GM18502 (cell line): Measurements from ENCODE around the gene IKZF4.

Source experiments
- ATAC-seq: cut with Tn5 transposase; IDR thresholded peaks from one replicate; pipeline ENCODE4 v1.9.1; 2021; ENCODE audit warnings: mild to moderate bottlenecking; ENCODE audit not compliant: unreplicated experiment, poor library complexity

The IKZF4 gene

DNA sequence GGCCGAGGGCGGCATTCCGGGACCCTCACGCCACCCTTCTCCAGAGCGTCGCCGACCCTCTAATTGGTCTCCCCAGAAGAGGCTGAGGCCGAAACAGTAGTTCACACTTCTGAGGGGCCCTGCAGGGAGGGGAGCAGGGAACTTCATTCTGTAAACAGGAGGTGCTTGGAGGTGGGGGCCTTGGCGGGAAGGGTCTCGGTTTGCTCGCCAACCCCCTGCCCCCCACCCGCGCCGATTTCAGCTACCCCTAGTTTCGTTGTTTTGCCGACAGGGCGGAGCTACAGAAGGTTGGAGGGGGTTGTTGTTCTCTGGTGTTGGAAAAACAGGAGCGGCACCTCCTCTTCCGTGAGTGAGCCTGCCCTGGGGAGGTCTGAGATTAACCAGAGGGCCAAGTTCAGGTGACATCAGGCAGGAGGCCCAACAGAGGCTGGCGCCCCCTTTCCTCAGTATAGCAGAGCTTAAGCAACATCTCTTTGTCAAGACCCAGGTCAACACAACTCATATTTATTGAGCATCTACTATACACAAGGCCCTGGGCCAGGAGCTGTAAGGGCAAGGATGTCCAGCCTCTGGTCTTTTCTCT lies 59.8 kb downstream of the IKZF4 start:
- no peak for ATAC-seq

DNA sequence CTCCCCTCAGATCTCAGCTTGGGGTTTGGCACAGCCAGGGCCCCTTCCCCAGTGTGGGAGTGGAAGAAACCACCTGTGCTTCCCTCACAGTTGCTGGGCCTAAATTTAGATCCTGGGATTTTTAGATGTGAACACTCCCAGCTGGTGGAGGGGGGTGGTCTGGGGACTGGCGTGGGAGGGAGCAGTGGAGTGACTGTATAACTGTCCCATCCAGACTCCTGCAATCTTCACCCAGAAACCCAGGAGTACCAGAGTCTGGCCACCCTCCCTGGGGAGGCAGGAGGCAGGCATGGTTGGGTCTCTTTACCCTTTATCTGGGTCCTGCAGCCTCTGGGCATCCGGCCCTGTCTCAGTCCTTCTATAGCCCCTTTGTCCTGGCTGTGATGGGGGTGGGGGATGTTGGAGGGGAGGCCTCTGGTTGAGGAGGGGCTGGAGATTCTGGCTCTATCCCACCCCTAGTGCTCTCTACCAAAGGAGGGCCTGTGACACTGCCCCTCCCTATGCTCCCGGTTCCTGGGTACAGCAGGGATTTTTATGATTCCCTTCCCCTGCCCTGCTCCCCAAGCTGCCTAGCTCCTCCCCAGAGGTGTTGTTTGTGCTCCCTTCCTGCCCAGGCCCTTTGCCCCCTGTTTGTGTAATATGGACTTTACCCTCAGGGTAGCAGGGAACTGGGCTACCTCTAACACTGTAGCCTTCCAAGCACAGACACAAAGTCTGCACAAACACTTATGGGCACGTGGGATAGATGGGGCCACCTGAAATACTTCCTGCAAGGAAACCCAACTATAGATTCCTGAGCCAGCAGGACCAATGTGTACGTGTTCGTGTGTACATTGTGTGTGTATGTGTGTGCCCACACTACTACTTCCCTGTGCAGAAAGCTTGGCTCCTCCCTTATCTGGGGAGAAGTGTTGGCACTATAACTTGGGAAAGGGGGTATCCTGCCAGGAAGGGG lies 60.8 kb downstream of the IKZF4 start:
- no peak for ATAC-seq

DNA sequence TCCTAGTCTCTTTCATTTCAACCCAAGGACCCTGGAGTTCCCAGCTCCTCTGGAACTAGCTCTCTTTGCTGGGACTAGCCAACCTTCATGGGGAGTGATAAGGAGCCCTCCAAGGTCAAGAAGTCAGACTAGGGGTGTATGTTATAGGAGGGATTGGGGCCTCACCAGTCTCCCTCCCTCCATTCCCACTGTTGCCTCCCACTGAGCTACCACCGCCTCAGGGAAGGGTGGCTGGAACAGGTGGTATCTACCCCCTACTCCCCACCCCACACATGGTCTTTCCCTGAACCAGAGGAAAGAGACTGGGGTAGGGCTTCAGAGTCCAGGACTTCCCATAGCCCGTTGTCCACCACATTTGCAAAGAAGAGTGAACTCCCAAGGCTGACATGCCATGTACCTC lies 61.5 kb downstream of the IKZF4 start:
- no peak for ATAC-seq

DNA sequence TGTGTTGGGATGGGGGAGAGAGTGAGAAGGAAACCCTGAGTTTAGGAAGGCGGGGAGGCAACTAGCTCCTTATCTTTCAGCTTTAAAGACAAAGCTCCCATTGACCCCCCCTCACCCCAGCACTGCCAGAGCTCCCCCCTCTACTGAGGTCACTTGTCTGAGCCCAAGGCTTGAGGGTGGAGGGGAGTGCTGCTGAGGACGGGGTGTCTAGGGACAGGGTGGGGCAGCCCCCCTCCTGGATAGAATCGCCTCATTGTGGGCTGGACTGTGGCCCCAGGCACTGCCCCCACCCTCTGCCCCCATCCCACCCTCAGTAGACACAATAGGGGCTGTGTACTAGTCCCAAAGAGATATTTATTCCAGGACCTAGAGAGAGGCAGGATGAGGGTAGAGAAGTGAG lies 62.1 kb downstream of the IKZF4 start:
- no peak for ATAC-seq

GRCh38 chr12:56084958-56085543 lies 64.2 kb downstream of the IKZF4 start:
- no peak for ATAC-seq

DNA sequence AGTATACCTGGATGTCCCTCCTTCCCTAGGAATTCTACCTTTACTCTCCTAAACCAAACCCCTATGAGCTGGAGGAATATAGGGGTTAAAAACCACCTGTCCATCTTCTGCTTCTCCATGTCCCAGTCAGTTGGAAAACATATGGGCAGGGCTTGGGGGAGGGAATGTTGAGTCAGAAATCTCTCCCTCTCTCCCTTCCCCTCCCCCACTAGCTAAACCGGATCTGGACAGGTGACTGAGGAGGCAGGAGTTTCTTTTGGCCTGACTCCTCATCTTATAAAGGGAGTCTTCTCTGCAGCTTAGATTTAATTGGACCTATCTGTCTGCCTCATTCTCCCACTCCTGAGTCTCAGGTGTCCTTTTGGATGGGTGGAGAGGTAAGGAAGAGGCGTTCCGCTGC lies 65.3 kb downstream of the IKZF4 start:
- ATAC-seq, result no peak

- no peak for ATAC-seq
Measured at GRCh38 chr12:56086608-56087007, 65.8 kb downstream of the IKZF4 start.

GRCh38 chr12:56087220-56087619 lies 66.4 kb downstream of the IKZF4 start:
- no peak for ATAC-seq
